ENCODE results near the gene PLCB1. TPM values are rescaled to one million over a fixed set of nuclear protein-coding genes. Genes with fewer than 3 reads are reported as not detected.

PLCB1 gene
- total RNA-seq, 1 donor from 2014 or later, result 10.7 TPM

DNA sequence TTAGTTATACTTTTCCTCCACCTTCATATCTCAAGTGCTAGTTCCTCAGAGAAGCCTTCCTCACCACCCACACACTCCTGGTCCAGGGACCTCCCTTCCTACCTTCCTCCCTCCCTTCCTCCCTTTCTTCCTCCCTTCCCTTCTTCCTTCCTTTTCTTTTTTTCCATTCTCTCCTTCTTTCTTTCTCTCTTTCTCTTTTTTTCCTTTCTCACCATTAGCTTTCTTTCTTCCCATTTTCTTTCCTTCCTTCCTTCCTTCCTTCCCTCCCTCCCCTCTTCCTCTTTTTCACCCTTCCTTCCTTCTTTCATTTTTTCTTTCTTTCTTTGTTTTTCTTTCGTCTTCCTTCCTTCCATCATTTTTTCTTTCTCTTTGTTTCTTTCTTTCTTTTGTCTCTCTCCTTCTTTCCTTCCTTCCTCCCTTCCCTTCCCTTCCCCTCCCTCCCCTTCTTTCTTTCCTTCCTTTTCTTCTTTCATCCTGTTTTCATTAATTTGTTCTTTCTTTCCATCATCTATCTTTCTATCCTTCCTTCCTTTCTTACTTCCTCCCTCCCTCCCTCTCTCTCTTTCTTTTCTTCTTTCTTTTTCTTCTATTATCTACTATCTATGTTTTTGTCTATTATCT is 416.0 kb downstream of the PLCB1 start:
- Histone ChIP-seq H3K27ac (ENCODE audit: low read depth, low read length) (no peak overlapping the region), H3K9ac (ENCODE audit: low read length) (no peak overlapping the region), H3K9me3 (ENCODE audit: insufficient read depth, low read depth, low read length) (no peaks in the 10 kb centered on the region), H3K4me3 (ENCODE audit: insufficient read depth, low read depth, low read length) (no peak overlapping the region), H2AFZ (ENCODE audit: low read depth, low read length) (no peak overlapping the region), H3K27me3 (ENCODE audit: insufficient read depth, low read length) (no peaks in the 10 kb centered on the region), H3K79me2 (ENCODE audit: insufficient read depth, low read length) (no peaks in the 10 kb centered on the region), H3K36me3 (ENCODE audit: insufficient read depth, low read length) (no peaks in the 10 kb centered on the region), H3K4me1 (ENCODE audit: insufficient read depth, low read length) (no peaks in the 10 kb centered on the region), H4K20me1 (ENCODE audit: insufficient read depth, low read length) (no peaks in the 10 kb centered on the region), H3K4me2 (ENCODE audit: low read length) (no peak overlapping the region)
- no peak overlapping the region for H3K4me3 Mint-ChIP-seq (ENCODE audit: unreplicated experiment)
- H3K9me3 Mint-ChIP-seq (ENCODE audit: unreplicated experiment), result no peaks in the 10 kb centered on the region
- TF ChIP-seq, protein P1, sequence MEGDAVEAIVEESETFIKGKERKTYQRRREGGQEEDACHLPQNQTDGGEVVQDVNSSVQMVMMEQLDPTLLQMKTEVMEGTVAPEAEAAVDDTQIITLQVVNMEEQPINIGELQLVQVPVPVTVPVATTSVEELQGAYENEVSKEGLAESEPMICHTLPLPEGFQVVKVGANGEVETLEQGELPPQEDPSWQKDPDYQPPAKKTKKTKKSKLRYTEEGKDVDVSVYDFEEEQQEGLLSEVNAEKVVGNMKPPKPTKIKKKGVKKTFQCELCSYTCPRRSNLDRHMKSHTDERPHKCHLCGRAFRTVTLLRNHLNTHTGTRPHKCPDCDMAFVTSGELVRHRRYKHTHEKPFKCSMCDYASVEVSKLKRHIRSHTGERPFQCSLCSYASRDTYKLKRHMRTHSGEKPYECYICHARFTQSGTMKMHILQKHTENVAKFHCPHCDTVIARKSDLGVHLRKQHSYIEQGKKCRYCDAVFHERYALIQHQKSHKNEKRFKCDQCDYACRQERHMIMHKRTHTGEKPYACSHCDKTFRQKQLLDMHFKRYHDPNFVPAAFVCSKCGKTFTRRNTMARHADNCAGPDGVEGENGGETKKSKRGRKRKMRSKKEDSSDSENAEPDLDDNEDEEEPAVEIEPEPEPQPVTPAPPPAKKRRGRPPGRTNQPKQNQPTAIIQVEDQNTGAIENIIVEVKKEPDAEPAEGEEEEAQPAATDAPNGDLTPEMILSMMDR (IDR thresholded peaks at IDR 0.05; ENCODE audit: insufficient read depth, low read depth, low read length), result no peak
- no peak for TF ChIP-seq EZH2 (IDR thresholded peaks at IDR 0.05; ENCODE audit: insufficient read depth, low read length)
- H3K4me1 Mint-ChIP-seq (ENCODE audit: low read depth, unreplicated experiment), result peaks cover 4% of the 10 kb centered on the region
- H3K27ac Mint-ChIP-seq (ENCODE audit: unreplicated experiment), result no peak overlapping the region
- H3K36me3 Mint-ChIP-seq (ENCODE audit: low read depth, unreplicated experiment), result no peaks in the 10 kb centered on the region
- DNase-seq (ENCODE audit: low read depth) (no peak), FAIRE-seq (no peak)
- H3K27me3 Mint-ChIP-seq (ENCODE audit: low read depth, unreplicated experiment), result no peaks in the 10 kb centered on the region

DNA sequence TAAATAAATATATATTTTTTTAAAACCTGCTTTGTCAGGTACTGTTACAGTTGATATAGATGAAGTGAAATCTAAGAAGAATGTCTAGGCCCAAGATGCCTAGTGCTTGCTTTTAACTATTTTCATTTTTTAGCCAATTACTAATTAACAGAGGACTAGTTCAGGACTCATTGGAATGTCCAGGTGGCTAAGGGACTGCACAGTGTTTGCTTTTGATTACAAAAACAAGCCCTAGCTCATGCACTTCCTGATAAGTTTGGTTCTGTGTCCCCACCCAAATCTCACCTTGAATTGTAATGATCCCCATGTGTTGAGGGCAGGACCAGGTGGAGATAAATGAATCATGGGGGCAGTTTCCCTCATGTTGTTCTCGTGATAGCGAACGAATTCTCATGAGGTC is 417.1 kb downstream of the PLCB1 start:
- Histone ChIP-seq H3K27ac (ENCODE audit: low read depth, low read length) (no peak overlapping the region), H3K27me3 (ENCODE audit: insufficient read depth, low read length) (no peaks in the 10 kb centered on the region), H3K4me1 (ENCODE audit: insufficient read depth, low read length) (no peaks in the 10 kb centered on the region), H4K20me1 (ENCODE audit: insufficient read depth, low read length) (no peaks in the 10 kb centered on the region), H3K4me2 (ENCODE audit: low read length) (no peak overlapping the region), H3K9me3 (ENCODE audit: insufficient read depth, low read depth, low read length) (no peaks in the 10 kb centered on the region), H3K9ac (ENCODE audit: low read length) (no peak overlapping the region), H3K36me3 (ENCODE audit: insufficient read depth, low read length) (no peaks in the 10 kb centered on the region), H3K4me3 (ENCODE audit: insufficient read depth, low read depth, low read length) (no peak overlapping the region), H2AFZ (ENCODE audit: low read depth, low read length) (no peak overlapping the region), H3K79me2 (ENCODE audit: insufficient read depth, low read length) (no peaks in the 10 kb centered on the region)
- no peaks in the 10 kb centered on the region for H3K27me3 Mint-ChIP-seq (ENCODE audit: low read depth, unreplicated experiment)
- TF ChIP-seq EZH2 (IDR thresholded peaks at IDR 0.05; ENCODE audit: insufficient read depth, low read length), result no peak
- TF ChIP-seq, protein P1 (IDR thresholded peaks at IDR 0.05; ENCODE audit: insufficient read depth, low read depth, low read length), result no peak
- no peak overlapping the region for H3K4me3 Mint-ChIP-seq (ENCODE audit: unreplicated experiment)
- H3K36me3 Mint-ChIP-seq (ENCODE audit: low read depth, unreplicated experiment), result no peaks in the 10 kb centered on the region
- peaks cover 4% of the 10 kb centered on the region for H3K4me1 Mint-ChIP-seq (ENCODE audit: low read depth, unreplicated experiment)
- DNase-seq (ENCODE audit: low read depth), result no peak
- no peak overlapping the region for H3K27ac Mint-ChIP-seq (ENCODE audit: unreplicated experiment)
- H3K9me3 Mint-ChIP-seq (ENCODE audit: unreplicated experiment), result no peaks in the 10 kb centered on the region
- no peak for FAIRE-seq

DNA sequence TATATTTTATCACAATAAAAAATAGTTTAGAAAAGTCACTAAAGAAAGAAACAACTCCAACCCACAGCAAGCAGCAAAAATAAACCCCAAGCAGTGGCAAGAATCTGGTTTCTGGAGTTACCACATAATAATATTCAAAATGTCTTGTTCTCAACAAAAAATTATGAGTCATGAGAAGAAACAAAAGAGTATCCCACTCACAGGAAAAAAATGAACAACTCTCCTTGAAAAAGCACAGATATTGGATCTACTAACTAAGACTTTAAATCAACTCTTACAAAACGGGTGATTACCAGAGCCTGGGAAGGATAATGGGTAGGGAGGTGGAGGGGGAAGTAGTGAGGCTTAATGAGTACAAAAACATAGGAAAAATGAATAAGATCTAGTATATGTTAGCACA is 425.6 kb downstream of the PLCB1 start:
- H4K20me1 ChIP-seq (ENCODE audit: insufficient read depth, low read length), result no peaks in the 10 kb centered on the region
- H3K27ac Mint-ChIP-seq (ENCODE audit: unreplicated experiment), result no peak overlapping the region
- FAIRE-seq, result no peak

More for the DNA sequence above, 425.6 kb downstream of the PLCB1 start:
- Histone ChIP-seq H2AFZ (ENCODE audit: low read depth, low read length) (no peak overlapping the region), H3K4me2 (ENCODE audit: low read length) (no peak overlapping the region), H3K4me3 (ENCODE audit: insufficient read depth, low read depth, low read length) (no peak overlapping the region), H3K27ac (ENCODE audit: low read depth, low read length) (no peak overlapping the region), H3K27me3 (ENCODE audit: insufficient read depth, low read length) (no peaks in the 10 kb centered on the region), H3K79me2 (ENCODE audit: insufficient read depth, low read length) (no peaks in the 10 kb centered on the region), H3K9ac (ENCODE audit: low read length) (no peak overlapping the region), H3K36me3 (ENCODE audit: insufficient read depth, low read length) (no peaks in the 10 kb centered on the region), H3K9me3 (ENCODE audit: insufficient read depth, low read depth, low read length) (no peaks in the 10 kb centered on the region), H3K4me1 (ENCODE audit: insufficient read depth, low read length) (no peaks in the 10 kb centered on the region)
- H3K36me3 Mint-ChIP-seq (ENCODE audit: low read depth, unreplicated experiment), result no peaks in the 10 kb centered on the region
- DNase-seq (ENCODE audit: low read depth), result peak; percentile 60
- no peak for TF ChIP-seq EZH2 (IDR thresholded peaks at IDR 0.05; ENCODE audit: insufficient read depth, low read length)
- TF ChIP-seq, protein P1 (IDR thresholded peaks at IDR 0.05; ENCODE audit: insufficient read depth, low read depth, low read length), result no peak
- no peaks in the 10 kb centered on the region for H3K4me1 Mint-ChIP-seq (ENCODE audit: low read depth, unreplicated experiment)
- H3K4me3 Mint-ChIP-seq (ENCODE audit: unreplicated experiment), result no peak overlapping the region
- H3K9me3 Mint-ChIP-seq (ENCODE audit: unreplicated experiment), result peaks cover 8% of the 10 kb centered on the region
- H3K27me3 Mint-ChIP-seq (ENCODE audit: low read depth, unreplicated experiment), result no peaks in the 10 kb centered on the region

All from astrocyte (in vitro differentiated cells and primary cell).